NCI-H526 (cell line): ENCODE data around the gene NTRK3.

Experiments used
- DNase-seq, 2 experiments: peaks; one replicate each; lab custom pipeline; 2025; lab: John Stamatoyannopoulos, UW

NTRK3 gene

DNA sequence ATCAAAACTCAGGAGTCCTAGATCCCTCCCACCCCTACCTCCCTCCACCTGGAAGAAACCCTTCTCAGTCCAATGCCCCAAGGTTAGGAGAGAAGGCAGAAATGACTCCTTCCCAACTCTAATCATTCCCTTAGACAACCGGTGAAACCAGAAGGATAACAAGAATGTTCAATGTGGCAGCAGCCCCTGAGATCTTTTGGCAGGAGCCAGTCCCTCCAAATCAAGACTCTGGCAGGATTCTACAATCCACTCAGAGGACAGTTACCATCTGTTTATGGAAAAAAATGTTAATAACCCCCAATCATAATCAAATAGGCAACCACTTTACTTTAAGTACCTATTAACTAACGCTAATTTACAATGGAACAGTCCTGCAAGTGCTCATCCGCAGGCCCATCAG is 136.5 kb downstream of the NTRK3 start:
- DNase-seq: no peak

DNA sequence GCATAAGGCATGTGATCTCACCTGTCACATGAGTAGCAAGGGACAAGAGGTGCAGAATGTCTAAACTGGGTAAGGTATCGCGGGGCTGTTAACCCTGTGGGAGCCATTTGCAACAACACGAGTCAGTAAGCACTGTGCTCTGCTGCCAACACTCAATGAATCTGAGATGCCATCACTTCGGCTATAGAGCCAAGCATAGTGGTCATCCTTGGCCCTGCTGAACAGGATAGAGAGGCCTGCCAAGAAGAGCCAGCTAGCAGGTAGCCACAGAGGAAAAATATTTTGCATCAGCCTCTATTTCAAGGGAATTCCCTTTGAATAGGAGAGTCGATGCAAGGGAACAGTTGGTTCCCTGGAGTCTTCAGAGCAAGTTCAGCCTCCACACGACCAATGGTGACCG is 137.8 kb downstream of the NTRK3 start:
- no peak for DNase-seq

DNA sequence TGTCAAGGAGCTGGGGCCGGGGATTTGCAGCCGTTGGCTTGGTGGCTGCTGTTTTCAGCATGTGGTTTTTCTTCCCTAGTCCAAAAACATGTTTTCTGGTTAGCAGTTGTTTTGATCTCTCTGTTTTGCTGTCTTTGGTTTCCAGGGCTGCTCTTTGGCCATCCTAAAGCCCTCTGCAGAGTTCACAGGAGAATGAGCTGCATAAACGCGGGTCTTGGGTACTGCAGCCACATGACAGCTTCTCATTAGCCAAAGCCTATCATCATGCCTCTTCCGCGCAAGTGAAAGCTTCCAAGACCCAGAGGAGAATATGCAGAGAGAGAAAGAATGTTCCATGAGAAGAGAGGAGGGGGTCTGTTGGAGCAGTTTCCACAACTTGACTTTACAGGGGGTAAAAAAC is 138.5 kb downstream of the NTRK3 start:
- DNase-seq: no peak

DNA sequence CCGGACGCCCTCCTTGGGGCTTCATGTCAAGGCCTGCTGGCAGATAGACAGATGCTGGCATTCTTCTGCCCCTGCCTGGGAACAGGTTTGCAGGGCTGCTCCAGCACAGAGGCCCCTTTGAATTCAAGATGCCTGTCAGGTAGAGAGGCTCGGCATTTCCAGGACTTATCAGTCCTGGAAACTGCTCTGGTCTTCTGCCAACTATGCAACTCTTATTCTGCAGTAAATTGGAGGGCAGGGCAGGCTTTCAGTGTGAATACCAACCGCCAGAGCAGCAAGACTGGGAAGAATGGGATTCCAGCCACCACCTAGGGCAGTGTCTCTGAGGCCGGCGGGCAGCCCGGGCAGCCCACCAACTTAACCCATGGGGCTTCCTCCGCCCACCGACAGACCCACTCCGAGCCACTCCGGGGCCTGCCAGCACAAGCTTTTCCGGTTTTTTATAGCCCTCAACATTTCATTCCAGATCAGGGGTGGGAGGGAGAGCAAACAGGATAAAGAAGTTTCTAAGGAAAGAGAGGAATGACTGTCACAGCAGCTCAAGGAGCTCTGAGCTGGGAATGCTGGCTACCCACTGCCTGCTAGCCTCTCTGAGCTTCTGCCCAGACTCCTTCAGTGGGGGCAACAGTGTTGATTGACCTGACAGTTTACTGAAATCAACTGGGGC is 140.9 kb downstream of the NTRK3 start:
- no peak for DNase-seq

DNA sequence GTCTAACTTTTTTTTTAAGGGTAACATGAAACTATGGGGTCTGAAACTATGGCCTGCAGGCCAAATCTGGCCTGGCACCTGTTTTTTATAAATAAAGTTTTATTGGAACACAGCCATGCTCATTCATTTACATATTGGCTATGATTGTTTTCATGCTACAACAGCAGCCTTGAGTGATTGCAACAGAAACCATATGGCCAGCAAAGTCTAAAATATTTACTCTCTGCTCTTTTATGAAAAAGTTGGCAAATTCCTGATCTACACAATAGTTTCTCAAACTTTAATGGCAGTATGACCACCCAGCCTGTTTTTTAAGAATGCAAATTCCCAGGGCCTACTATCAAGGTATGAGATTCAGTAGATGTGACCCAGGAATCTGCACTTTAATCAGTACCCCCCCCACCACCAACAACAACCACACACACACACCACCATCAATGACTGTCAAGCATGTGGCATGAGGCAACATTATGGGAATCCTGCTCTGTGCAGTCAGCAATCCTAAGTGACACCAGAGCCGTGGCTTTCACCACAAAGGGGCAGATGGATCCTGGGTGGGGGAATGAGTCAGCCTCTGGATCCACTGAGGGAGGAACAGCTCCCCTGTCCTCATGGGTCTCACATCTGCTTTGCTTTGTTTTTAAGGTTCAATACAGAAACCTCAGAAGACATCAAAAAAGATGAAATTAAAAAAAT is 142.8 kb downstream of the NTRK3 start:
- no peak for DNase-seq

DNA sequence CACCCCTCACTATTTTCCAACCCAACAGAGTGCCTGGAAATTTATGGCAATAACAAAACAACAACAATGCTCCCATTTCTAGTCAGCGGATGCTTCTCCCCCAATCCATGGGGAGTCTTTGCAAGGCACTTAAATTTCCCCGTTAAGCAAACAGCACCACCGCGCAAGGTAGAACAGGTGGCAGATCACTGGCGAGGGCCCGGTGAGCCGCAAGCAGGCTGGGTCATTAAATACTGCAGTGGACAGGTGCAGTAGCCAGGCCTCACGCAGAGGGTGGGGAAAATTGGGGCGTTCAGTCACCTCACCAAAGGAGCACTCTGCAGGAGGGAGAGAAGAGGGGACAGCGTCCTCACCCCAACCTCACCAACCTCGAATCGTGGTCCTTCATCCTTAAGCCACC is 147.5 kb downstream of the NTRK3 start:
- DNase-seq: no peak

DNA sequence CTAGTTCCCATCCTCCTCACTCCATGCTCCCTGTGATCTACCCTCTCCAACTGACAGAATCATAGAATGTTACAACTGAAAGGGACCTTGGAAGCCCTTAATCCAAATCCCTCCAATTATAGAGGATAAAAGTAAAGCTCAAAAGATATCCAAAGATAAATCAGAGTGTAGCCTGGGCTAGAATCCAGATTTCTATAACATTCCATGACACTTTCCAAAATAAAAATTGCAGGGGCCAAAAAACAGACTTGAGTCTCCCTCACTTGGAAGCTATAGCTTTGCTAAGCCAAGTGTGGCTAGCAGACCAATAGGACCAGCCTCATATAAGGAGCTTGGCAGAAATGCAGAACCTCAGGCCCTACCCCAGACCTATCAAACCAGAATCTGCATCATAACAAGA is 148.1 kb downstream of the NTRK3 start:
- no peak for DNase-seq

DNA sequence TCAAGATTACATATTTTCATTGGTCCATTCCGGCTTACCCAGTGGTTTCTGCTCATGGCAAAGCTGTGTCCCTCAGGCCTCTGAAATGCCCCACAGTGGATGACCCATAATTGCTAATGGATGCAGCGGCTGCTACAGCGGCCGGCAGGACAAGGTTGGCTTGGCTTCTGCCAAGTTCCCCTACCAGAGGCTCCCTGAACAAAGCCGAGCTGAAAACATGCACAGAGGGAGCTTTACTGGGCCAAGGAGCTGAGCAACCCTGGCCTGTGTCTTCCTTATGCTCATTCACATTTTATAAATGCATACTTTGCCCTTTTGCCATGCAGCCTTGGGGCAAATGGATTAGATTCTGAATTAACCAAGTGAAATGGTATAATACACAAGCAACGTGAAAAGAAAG is 150.5 kb downstream of the NTRK3 start:
- DNase-seq: no peak

DNA sequence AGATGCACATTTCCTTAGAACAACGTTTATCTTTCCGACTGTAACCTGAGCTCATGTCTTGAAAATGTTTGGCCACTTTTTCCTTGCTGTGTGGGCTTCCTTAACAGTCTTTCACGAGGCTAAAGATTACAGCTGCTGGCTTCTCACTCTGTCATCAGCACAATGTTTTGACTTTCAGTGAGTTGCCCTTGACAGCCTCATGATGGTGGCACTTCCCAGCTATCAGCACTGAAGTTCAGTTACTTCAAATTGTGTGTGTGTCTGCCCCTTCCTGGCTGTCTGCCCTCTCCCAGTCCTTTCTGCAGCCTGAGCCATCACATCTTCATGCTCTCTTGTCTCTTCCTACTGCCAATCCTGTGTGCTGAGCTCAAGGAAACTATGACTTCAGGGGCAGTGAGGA is 152.2 kb downstream of the NTRK3 start:
- DNase-seq: no peak

DNA sequence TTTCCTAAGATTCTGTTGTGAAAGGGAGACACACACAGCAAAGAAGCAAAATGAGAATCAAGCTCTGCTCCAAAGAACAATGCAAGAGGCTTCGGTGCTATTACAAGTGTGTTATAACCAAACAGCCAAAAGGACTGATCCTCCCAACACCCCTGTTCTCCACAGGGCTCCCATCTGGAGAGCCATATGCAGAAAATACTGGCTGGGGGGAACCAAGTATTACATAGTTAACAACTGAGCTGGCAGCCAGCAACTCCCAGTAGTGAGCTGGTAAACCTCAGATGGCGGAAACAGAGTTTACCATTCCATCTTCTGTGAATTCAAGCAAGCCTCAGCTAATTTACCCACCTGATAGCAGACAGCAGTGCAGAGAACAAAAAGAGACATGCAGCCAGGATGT is 156.4 kb downstream of the NTRK3 start:
- no peak for DNase-seq

DNA sequence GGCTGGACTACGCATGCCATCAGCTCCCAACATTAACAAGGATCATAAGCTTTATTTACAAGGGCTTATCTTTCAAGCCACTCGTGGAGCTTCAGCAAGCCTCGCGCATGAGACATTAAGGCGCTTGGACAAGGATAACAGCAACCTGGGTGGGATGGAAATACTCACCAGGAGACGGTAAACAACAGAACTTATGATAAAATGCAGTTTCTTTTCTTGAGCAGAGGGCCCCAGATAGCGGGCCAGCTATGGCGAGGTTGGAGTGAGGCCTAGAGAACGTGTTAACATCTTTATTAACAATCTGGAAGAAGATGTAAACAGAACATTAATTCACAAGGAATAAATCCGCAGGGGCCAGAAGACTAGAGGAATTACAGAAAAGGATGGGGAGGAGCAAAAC is 158.2 kb downstream of the NTRK3 start:
- no peak for DNase-seq

DNA sequence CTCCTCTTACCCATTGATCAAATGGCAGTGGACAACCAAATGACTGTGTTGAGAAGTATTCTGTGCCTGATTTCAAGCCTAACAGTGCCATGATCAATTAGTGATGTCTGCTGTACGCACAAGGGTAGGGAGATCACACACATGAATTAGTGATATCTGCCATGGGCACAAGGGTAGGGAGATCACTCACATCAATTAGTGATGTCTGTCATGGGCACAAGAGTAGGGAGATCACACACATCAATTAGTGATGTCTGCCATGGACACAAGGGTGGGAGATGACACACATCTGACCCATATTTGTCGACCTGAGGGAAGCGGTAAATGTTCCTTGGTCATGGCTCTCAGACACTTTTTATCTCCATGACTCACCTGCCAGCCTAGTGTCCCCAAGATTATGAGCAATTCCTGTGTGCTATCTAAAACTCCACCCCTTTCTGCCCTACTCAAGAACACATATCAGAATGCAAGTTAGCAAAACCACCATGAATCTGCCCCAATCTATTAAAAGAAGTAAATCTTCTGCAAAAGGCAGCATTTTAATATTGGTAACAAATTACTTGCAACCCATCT is 165.0 kb downstream of the NTRK3 start:
- DNase-seq: no peak

DNA sequence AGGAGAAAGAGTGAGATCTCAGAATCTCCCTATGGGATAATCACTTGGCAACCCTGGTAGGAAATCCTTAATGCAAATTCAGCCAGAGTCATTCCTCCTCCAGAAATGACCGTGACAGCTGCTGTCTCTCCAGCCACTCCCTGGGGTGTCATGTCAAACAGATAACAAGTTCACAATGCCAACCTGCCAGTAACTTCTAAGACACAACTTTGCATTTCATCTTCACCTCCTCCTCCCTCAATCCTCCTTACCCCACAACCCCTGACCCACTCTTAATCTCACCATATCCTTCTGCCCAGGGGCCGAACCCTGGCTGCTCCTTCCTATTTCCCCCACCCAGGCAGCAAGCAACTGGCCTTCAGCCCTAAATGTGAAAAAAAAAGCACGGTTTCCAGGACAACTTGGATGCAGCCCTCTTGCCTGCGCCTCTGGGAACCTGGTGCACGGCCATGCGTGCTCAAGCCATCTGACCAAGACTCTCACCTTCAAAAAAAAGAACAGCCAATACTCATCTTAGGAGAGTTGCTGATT is 166.0 kb downstream of the NTRK3 start:
- no peak for DNase-seq

DNA sequence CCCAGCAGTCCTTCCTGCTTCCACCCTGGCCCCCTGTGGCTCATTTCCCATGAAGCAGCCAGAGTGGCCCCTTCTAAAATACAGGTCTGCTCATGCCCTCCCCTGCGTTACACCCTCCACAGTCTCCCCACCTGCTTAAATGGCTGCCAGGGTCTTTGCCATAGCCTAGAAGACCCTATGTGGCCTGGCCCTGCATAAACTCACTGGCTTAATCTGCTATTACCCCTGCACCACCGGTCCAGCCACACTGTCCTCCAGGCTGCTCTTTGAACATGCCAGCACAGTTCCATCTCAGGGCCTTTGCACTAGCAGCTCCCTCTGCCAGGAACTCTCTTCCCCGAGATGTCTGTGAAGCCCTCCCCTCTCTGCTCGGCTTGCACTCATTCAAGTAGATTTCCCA is 166.8 kb downstream of the NTRK3 start:
- DNase-seq: no peak

DNA sequence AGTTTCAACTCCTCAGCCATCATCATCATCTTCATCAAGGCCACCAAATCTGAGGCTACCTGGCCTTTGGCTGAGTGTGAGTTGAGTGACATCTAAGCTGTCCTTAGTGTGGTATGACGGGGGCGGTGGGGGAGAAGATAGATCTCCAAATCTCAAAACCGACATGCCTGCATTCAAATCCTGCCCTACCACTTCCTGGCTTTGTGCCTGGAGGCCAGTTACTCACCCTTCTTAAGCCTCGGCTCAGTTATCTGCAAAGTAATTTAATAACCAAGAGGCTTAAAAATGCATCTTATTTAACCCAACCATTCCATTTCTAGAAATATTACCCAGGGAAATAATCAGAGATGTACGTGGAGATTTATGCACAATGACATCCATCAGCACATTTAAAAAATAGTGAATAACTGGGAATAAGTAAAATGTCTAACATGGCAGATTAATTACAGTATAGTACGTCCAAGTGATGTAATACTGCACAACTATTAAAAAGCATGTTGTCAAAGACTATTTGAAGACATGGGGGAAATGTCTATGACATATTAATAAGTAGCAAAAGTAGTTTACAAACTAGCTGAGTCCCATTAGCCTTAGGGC is 167.4 kb downstream of the NTRK3 start:
- no peak for DNase-seq

DNA sequence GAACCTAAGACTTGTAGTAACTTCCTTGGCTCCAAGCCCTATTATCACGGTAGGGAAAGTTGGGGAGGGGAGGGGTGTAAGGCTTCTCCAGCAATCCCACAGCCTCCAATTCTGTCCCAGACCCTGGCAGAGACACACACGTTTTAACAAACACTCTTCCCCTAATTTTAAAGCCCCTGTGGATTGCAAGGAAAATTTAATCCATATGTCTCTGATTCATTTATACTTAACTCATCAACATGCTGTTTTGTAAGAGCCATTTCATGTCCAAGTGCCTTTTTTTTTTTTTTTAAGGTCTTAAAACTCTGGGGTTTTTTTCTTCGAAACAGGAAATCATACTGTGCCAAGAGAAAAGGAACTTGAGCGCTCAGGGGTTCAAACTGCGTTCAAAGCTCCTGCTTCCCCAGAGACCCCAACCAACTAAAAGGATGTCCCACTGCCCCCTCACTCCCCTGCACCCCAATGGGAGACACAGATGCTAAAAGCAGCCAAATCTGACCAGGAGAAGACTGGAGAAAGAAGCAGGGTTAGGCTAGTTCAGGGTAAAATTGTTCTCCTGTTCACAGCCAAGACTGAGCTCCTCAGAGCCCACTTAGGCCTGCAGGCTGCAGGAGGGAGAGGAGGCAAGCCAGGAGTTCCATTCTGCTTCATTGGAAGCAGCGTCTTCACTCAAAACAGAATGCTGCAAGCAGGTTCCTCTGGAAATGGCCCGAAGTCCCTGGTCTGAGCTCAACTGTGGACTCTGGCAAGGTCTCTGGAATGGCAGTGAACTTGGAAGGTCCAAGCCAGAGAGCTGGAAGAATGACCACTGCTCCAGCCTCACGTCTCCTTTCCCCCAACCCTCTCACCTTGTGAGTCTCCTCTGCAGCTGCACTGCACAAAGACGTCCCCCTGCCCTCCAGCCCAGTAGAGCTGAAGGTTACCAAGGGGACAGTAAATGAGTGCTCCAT is 172.5 kb downstream of the NTRK3 start:
- no peak for DNase-seq

DNA sequence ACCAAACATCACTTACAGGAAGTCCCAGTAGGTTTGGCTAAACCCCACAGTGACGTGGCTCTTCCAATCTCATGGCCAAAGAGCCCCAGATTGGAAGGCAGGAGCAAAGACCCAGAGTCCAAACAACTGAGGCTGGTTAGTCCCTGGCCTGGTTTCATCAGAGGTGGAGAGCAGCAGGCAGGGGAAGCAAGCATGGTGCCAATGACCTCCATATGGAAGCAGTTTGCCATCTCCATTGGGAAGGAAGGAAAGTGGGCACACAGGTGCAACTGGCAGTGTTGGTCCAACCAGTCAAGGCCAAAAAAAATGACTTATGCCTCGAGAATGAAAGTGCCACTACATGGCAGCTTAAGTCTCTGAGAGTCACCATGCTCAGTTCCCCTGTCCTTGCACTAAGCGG is 175.9 kb downstream of the NTRK3 start:
- DNase-seq: no peak

DNA sequence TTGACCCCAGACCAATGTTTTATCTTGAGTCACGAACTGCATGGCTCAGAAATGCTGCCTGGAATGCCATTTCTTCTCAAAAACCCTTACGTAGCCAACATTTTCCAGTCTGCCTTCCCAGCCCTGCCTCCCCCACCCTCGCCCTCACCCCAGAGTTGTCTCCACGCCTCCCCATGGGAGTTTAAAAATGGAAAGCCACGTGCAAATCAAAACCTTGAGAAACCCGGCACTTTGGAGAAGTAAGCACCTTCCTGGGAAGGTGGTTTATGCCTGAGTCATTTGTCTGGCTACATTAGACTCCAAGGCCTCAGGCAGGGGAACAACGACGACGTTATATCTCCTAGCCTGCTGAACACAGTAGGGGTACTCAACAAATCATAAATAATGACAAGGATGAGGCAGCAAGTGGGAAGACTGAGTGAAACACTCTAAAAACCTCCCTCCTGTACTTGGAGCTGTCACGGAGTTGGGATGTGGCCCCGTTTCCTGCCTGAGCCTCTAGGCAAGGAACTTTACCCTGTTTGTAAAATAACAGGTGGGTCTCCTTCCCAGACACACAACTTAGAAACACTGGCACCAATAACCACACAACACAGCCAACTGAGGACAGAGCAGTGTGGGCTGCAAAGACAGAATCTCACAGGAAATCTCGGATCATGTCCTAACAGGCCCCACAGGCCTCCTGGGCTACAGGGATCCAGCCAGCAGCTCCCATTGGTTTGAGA is 179.1 kb downstream of the NTRK3 start:
- DNase-seq: no peak

DNA sequence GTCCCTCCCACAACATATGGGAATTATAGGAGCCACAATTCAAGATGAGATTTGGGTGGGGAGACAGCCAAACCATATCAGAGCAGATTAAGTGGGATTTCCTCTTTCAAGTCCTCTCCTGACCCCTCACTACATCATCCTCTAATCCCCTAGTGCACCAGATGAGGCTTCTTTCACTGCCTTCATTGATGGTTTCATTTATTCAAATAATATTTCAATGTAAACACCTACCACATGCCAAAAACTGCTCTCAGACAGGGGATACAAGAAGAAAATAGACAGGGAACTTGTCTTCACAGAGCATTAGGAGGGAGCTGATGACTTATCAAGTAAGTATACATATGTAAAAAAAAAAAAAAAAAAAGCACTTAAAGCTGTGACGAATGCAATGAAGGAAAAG is 180.2 kb downstream of the NTRK3 start:
- DNase-seq: peak in 1 of 2 experiments; percentile 3

DNA sequence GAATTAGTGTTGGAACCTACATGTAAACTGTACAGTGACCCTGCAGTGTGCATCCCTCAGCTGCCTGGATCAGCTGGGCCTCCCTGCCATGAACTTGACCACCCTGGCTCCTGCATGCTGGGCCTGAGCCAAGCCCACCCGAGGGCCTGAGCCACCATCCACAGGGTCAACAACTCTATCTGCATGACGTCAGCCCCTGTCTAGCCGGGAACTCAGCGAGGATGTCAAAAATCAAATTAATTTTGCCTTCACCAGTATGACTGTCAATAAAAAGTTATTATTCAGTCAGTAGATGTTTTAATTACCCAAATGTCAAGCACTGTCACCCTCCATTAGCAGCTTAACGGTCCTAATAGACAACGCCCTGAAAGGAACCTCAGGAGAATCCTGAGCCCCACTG is 181.4 kb downstream of the NTRK3 start:
- DNase-seq: no peak

DNA sequence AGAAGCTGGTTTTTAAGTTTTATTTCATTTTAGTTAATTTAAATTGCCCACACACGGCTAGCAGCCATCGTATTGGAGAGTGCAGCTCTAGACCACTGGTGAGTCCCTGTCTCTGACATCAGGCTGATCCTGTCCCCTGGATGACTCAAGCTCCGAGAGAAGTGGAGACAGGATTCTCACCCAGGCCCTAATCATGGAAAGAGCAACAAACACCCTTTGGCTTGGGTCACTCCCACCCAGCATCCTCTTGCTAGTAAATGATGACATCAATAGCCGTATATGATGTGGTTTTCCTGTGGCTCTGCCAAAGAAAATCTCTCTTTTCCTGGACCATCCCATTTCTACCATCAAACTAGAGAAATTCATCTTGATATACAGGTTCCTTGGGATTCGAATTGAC is 182.2 kb downstream of the NTRK3 start:
- no peak for DNase-seq
